ENCODE measurements around the gene IL1RAPL1.

DNA sequence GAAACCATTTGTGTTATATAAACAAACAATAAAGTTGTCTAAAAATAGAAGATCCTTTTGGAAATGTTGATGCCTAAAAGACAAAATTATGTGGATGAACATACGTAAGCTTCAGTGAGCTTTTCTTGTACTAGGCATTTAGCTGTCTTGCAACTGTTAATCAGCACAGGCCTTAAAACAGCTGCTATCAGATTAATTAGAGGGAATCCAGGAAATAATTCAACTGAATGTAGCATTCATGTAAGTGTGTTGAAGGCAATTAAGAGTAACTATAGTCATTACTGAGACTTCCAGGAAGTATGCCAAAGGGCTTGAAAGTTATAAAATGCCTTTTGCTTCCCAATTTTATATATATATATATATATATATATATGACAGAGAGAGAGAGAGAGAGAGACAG, 248.7 kb downstream of the IL1RAPL1 start:
- TF ChIP-seq SUZ12 (IDR thresholded peaks at IDR 0.05; ENCODE audit: extremely low read depth, insufficient read depth, insufficient read length) = no peak
- no peak for TF ChIP-seq ZNF274 (IDR thresholded peaks at IDR 0.05; ENCODE audit: low read depth, low read length)

Data from NT2/D1 (cell line).